ENCODE results near the gene STAP1.

GRCh38 chr4:67575232-67576058 is 16.9 kb downstream of the STAP1 start:
- TF ChIP-seq REST (IDR thresholded peaks at IDR 0.05): no peak
- TF ChIP-seq CTCF (IDR thresholded peaks at IDR 0.05; ENCODE audit: low read depth, low read length, missing input control): no peak
- TF ChIP-seq ZBTB33 (IDR thresholded peaks at IDR 0.05): no peak
- no peak for TF ChIP-seq MAX (IDR thresholded peaks at IDR 0.05)
- TF ChIP-seq GABPA (IDR thresholded peaks at IDR 0.05 in 1 of 2, conservative IDR thresholded peaks at IDR 0.05 in 1 of 2): no peak
- no peak for TF ChIP-seq JUND (IDR thresholded peaks at IDR 0.05)
- TF ChIP-seq EGR1 (IDR thresholded peaks at IDR 0.05; ENCODE audit: low read depth in 2 of 2): no peak
- TF ChIP-seq TAF1 (conservative IDR thresholded peaks at IDR 0.05): no peak
- no peak for TF ChIP-seq ATF3 (IDR thresholded peaks at IDR 0.05)
- TF ChIP-seq NR2F2 (IDR thresholded peaks at IDR 0.05): no peak
- no peak for TF ChIP-seq RAD21 (IDR thresholded peaks at IDR 0.05)
- no peak for TF ChIP-seq YY1 (IDR thresholded peaks at IDR 0.05)
